CD4-positive, CD25-positive, alpha-beta regulatory T cell (primary cell): ENCODE results near the gene MID1. TPM values are rescaled to one million over a fixed set of nuclear protein-coding genes. Genes with fewer than 3 reads are reported as not detected.

ENCODE experiments used
- ATAC-seq, 2 donors: fragments of 150-1000 bp; cut with Tn5 transposase; one replicate each; pipeline ENCODE4 v1.10.0; 2021; ENCODE audit warnings: low read depth in 2 of 2, moderate number of reproducible peaks in 2 of 2, moderate library complexity in 1 of 2
- DNase-seq, 3 donors: peaks; one replicate each; pipeline versions ENCODE4 v3.0.0 to v3.0.0-alpha.2; 2012 to 2022; ENCODE audit warnings: mixed read lengths in 1 of 3
- H3K27ac ChIP-seq: one replicate; pipeline ENCODE4 v1.7.0; 2013; ENCODE audit warnings: mild to moderate bottlenecking, low read length; ENCODE audit not compliant: insufficient read depth, poor library complexity, severe bottlenecking
- H3K27me3 ChIP-seq: one replicate; pipeline ENCODE4 v1.7.0; 2013; ENCODE audit warnings: low read length; ENCODE audit not compliant: control insufficient read depth, insufficient read depth
- H3K36me3 ChIP-seq: one replicate; pipeline ENCODE4 v1.7.0; 2013; ENCODE audit warnings: mild to moderate bottlenecking, low read length, moderate library complexity; ENCODE audit not compliant: control insufficient read depth, insufficient read depth
- H3K4me1 ChIP-seq: 2 replicates; pipeline ENCODE4 v1.7.0; 2013; ENCODE audit warnings: mild to moderate bottlenecking, low read length; ENCODE audit not compliant: insufficient read depth, control insufficient read depth, poor library complexity, severe bottlenecking
- H3K4me3 ChIP-seq: one replicate; pipeline ENCODE4 v1.7.0; 2013; ENCODE audit warnings: low read depth, mild to moderate bottlenecking, low read length, moderate library complexity
- H3K9me3 ChIP-seq, 2 experiments: 1 replicate in 1 of 2; 2 replicates in 1 of 2; pipeline ENCODE4 v1.7.0; 2013; ENCODE audit warnings: low read length in 2 of 2, mild to moderate bottlenecking in 1 of 2, moderate library complexity in 1 of 2; ENCODE audit not compliant: control insufficient read depth in 2 of 2
- H3K27ac Mint-ChIP-seq, 3 donors: one replicate each; pipeline ENCODE4 v1.8.0; 2020 to 2022; ENCODE audit warnings: mild to moderate bottlenecking in 3 of 3, mixed read lengths in 3 of 3, moderate library complexity in 2 of 3
- H3K27me3 Mint-ChIP-seq: one replicate; pipeline ENCODE4 v1.8.0; 2022; ENCODE audit warnings: mild to moderate bottlenecking, mixed read lengths
- H3K36me3 Mint-ChIP-seq: one replicate; pipeline ENCODE4 v1.8.0; 2020; ENCODE audit warnings: mixed read lengths
- H3K4me1 Mint-ChIP-seq, 4 donors: one replicate each; pipeline ENCODE4 v1.8.0; 2020 to 2022; ENCODE audit warnings: mixed read lengths in 4 of 4, mild to moderate bottlenecking in 1 of 4
- H3K4me3 Mint-ChIP-seq, 4 donors: one replicate each; pipeline ENCODE4 v1.8.0; 2020 to 2022; ENCODE audit warnings: mild to moderate bottlenecking in 4 of 4, mixed read lengths in 4 of 4, moderate library complexity in 3 of 4
- H3K9me3 Mint-ChIP-seq, 7 donors: one replicate each; pipeline ENCODE4 v1.8.0; 2020 to 2022; ENCODE audit warnings: mixed read lengths in 7 of 7, mild to moderate bottlenecking in 3 of 7, moderate library complexity in 2 of 7
- polyA plus RNA-seq, 4 donors: library from polyadenylated mRNA; unstranded; fragments of 300-500 nt; fragmentation: Illumina TruSeq; gene quantifications; one replicate each; pipeline ENCODE4 v1.2.3, GENCODE V29; 2021
- total RNA-seq: library from RNA; stranded (reverse); gene quantifications from one replicate; pipeline ENCODE4 v1.2.3, GENCODE V29; 2022

MID1 gene
- total and polyA plus RNA-seq, 5 donors from 2014 or later, result not detected

DNA sequence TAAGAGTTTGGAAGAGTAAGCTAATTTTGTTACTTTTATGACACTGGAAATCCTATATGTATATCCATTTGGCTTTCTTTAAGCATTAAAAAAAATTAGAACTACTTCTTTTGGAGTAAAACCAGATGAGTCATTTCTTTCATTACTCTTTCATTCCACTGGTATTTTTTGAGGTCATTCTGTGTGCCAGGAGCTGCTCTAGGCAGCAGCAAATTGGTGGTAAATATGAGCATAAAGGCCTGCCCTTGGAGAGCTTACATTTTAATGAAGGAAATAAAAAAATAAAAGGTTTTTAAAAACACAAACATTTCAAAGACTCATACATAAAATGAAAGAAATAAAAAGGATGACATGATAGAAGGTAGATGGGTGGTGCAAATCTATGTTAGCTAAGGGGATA lies 37.4 kb downstream of the MID1 start:
- Histone ChIP-seq H3K4me3 (no peak overlapping the region), H3K27ac (no peak overlapping the region), H3K9me3 (no peaks in the 10 kb centered on the region), H3K36me3 (no peaks in the 10 kb centered on the region), H3K27me3 (no peaks in the 10 kb centered on the region), H3K4me1 (no peaks in the 10 kb centered on the region)
- ATAC-seq, result no peak
- H3K27me3 Mint-ChIP-seq, result no peaks in the 10 kb centered on the region
- H3K36me3 Mint-ChIP-seq, result no peaks in the 10 kb centered on the region
- no peak overlapping the region for H3K4me3 Mint-ChIP-seq
- no peaks in the 10 kb centered on the region for H3K4me1 Mint-ChIP-seq
- no peak overlapping the region for H3K27ac Mint-ChIP-seq
- H3K9me3 Mint-ChIP-seq, result peaks cover 0 to 20% (median 6%) of the 10 kb centered on the region in 7 donors
- no peak for DNase-seq

DNA sequence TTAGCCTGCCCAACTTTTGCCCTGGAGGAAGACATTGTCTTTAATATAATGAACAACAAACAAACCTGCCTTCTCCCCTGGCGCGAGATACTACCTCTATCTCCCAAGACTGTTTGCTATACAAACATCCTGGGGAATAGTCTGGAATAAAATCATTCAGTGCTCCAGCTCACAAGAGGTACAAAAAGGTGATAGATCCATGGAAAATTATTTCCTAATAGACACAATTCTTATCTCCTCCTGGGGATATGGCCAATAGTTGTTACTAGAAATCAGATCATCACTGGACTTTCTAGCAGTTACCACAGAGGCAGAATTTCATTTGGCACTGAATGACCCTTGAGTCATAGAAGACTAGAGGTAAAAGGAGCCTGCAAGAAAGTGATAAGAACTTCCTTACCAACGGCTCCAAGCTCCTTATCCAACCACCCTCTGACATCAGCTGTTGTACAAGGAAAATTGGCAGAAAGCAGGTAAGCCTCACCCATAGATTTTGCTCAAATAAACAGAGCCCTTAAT lies 38.1 kb downstream of the MID1 start:
- no peaks in the 10 kb centered on the region for H3K27me3 ChIP-seq
- H3K27ac Mint-ChIP-seq, result no peak overlapping the region
- no peaks in the 10 kb centered on the region for H3K4me1 ChIP-seq
- H3K9me3 ChIP-seq, result no peaks in the 10 kb centered on the region
- H3K9me3 Mint-ChIP-seq, result peaks cover 0 to 20% (median 6%) of the 10 kb centered on the region in 7 donors
- no peaks in the 10 kb centered on the region for H3K36me3 Mint-ChIP-seq
- H3K27me3 Mint-ChIP-seq, result no peaks in the 10 kb centered on the region
- H3K4me1 Mint-ChIP-seq, result no peaks in the 10 kb centered on the region
- no peak overlapping the region for H3K4me3 ChIP-seq
- no peak overlapping the region for H3K27ac ChIP-seq
- no peaks in the 10 kb centered on the region for H3K36me3 ChIP-seq
- no peak for ATAC-seq
- no peak overlapping the region for H3K4me3 Mint-ChIP-seq
- no peak for DNase-seq

DNA sequence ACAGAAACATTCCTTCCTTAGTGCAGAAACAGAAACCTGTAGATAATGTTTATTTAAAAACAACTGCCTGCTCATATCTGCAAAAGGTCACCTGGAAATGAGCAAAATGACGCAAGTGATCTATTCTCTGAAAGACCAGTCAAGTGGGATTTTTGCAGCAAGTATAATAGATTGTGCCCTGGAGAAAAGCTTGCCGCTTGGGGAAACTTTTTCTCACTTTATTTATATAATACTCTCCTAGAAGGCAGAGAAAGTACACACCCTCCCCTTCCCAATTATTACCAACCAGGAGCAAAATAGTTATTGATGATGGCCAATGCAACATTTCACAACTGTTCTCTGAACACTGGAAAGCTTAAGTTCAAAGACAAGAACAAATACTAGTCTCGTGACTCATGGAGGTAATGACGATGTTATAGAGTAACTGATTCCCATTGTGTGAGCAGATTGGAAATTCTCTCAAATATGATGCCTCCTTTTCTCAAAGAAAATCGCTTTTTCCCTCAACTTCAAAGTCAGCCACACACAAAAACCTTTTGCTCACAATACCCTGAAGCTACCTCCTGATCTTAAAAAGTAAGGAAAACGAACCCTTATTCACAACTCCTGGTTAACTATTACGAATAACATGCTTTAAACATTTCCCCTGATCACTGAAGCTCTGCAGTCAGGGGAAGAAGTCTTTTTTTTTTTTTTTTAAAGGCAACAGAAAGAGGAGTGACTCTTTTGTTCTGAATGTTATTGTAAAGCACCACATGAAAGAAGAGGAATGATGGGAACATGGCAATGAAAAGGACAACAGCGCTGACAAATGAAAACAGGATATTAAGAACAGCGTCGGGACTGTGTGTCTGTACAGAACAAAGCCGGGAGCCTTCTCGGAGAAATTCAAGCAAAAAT lies 41.0 kb downstream of the MID1 start:
- no peak for ATAC-seq
- H3K27me3 Mint-ChIP-seq, result no peaks in the 10 kb centered on the region
- Histone ChIP-seq H3K36me3 (no peaks in the 10 kb centered on the region), H3K4me3 (no peak overlapping the region), H3K27me3 (no peaks in the 10 kb centered on the region), H3K27ac (no peak overlapping the region), H3K4me1 (no peaks in the 10 kb centered on the region), H3K9me3 (no peaks in the 10 kb centered on the region)
- no peak overlapping the region for H3K27ac Mint-ChIP-seq
- H3K4me3 Mint-ChIP-seq, result no peak overlapping the region
- no peaks in the 10 kb centered on the region for H3K4me1 Mint-ChIP-seq
- H3K36me3 Mint-ChIP-seq, result no peaks in the 10 kb centered on the region
- H3K9me3 Mint-ChIP-seq, result peaks cover 0 to 6% (median 3%) of the 10 kb centered on the region in 7 donors
- DNase-seq, result no peak

DNA sequence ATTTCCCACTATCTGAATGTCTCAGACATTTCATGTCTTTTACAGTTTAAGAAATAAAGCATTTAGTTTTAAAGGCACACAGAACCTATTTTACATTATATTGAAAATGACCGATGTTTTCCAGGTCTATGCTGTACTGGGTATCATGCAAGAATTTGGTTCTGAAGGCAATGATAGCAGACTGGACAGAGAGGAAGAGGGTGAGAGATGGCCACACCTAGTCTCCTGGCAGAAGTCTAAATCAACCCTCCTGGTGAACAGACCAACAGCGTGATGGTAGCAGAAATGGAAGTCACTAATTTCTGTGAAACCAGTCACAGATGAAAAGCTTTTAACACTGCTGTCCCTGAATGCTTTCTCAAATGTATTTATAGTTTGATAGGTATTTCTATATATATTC lies 41.9 kb downstream of the MID1 start:
- H3K27me3 ChIP-seq, result no peaks in the 10 kb centered on the region
- no peak overlapping the region for H3K4me3 Mint-ChIP-seq
- H3K4me1 Mint-ChIP-seq, result no peaks in the 10 kb centered on the region
- H3K27ac Mint-ChIP-seq, result no peak overlapping the region
- no peaks in the 10 kb centered on the region for H3K27me3 Mint-ChIP-seq
- no peaks in the 10 kb centered on the region for H3K4me1 ChIP-seq
- no peaks in the 10 kb centered on the region for H3K36me3 ChIP-seq
- no peaks in the 10 kb centered on the region for H3K9me3 ChIP-seq
- no peak overlapping the region for H3K27ac ChIP-seq
- no peaks in the 10 kb centered on the region for H3K36me3 Mint-ChIP-seq
- DNase-seq, result no peak
- no peak overlapping the region for H3K4me3 ChIP-seq
- H3K9me3 Mint-ChIP-seq, result peaks cover 0 to 4% (median 0%) of the 10 kb centered on the region in 7 donors
- ATAC-seq, result no peak

DNA sequence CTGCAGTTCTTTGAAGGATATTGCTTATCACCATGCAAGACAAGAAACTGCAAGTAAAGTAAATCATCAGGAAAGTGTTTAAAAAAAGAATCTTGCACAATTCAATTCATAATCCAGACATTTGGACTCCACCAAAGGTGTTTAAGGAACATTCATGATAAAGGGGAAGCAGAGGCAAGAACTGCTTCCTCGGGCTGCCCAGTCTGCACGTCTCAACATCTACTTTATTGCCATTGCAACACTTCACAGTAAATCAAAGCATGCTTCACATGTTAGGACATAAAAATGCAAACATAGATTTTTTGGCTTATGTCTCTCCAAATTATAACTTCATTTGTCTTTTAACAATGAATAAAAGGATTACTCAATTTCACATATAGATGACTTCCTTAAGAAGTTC lies 42.5 kb downstream of the MID1 start:
- no peak overlapping the region for H3K27ac ChIP-seq
- no peaks in the 10 kb centered on the region for H3K27me3 ChIP-seq
- no peak overlapping the region for H3K4me3 Mint-ChIP-seq
- no peaks in the 10 kb centered on the region for H3K36me3 Mint-ChIP-seq
- H3K27me3 Mint-ChIP-seq, result no peaks in the 10 kb centered on the region
- DNase-seq, result no peak
- H3K9me3 ChIP-seq, result no peaks in the 10 kb centered on the region
- no peaks in the 10 kb centered on the region for H3K4me1 Mint-ChIP-seq
- no peaks in the 10 kb centered on the region for H3K36me3 ChIP-seq
- H3K9me3 Mint-ChIP-seq, result peaks cover 0 to 4% (median 0%) of the 10 kb centered on the region in 7 donors
- H3K4me3 ChIP-seq, result no peak overlapping the region
- H3K27ac Mint-ChIP-seq, result no peak overlapping the region
- ATAC-seq, result no peak
- no peaks in the 10 kb centered on the region for H3K4me1 ChIP-seq

DNA sequence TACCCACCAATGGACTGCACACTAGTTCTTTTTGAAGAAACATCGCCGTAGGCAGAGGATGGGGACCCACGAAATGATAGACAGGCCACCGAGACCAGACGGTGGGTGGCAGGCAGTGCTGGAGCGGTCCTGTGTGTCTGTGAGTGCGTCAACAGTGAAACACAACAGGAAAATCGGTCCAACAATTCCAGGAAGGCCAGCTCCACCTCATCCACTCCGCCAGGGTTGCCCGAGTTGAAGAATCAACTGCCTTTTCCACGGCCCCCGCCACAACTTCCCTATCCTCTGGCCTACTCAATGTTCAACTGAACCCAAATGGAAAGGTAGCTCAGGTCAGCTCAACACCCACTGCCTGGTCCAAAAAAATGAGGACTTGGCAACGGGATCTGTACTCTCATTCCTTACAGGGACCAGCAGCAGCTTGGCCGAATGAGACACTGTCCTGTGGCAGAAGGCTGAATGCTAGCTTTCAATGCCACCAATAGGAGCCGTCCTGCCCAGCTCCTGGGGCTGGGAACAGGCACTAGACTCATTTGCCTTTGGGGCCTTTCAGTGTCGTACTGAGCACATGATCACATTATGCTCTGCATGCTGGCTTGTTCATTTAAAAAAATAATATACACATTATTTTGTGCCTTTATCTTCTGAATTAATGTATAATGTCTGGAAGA lies 43.5 kb downstream of the MID1 start:
- peaks cover 0 to 4% (median 0%) of the 10 kb centered on the region in 7 donors for H3K9me3 Mint-ChIP-seq
- ATAC-seq (no peak), DNase-seq (no peak)
- Histone ChIP-seq H3K36me3 (no peaks in the 10 kb centered on the region), H3K4me3 (no peak overlapping the region), H3K4me1 (no peaks in the 10 kb centered on the region), H3K27ac (no peak overlapping the region), H3K9me3 (no peaks in the 10 kb centered on the region), H3K27me3 (no peaks in the 10 kb centered on the region)
- H3K27me3 Mint-ChIP-seq, result no peaks in the 10 kb centered on the region
- no peaks in the 10 kb centered on the region for H3K4me1 Mint-ChIP-seq
- no peak overlapping the region for H3K4me3 Mint-ChIP-seq
- H3K27ac Mint-ChIP-seq, result no peak overlapping the region
- H3K36me3 Mint-ChIP-seq, result no peaks in the 10 kb centered on the region

DNA sequence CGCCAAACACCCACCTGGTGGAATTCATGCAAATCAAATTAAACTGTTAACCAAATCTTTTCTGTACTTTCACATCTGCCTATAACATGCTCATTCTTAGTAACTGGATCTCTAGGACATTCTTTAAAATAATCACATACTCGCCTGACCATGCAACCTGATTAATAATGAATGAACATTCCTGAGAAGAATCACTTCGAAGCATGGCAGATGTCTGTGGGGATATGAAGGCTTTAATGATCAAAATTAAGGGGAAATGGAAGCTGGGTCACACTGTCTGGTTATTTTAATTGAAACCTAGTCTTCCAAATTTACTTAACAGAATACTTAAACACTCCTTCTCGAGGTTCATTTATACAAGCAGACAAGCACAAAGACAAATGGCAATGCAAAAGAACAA lies 44.2 kb downstream of the MID1 start:
- no peak for ATAC-seq
- no peak for DNase-seq
- no peaks in the 10 kb centered on the region for H3K36me3 Mint-ChIP-seq
- H3K27ac Mint-ChIP-seq, result no peak overlapping the region
- no peaks in the 10 kb centered on the region for H3K9me3 Mint-ChIP-seq
- Histone ChIP-seq H3K27ac (no peak overlapping the region), H3K4me1 (no peaks in the 10 kb centered on the region), H3K36me3 (no peaks in the 10 kb centered on the region), H3K9me3 (no peaks in the 10 kb centered on the region), H3K27me3 (no peaks in the 10 kb centered on the region), H3K4me3 (no peak overlapping the region)
- H3K4me3 Mint-ChIP-seq, result no peak overlapping the region
- no peaks in the 10 kb centered on the region for H3K27me3 Mint-ChIP-seq
- no peaks in the 10 kb centered on the region for H3K4me1 Mint-ChIP-seq
